Choroid plexus epithelial cell (primary cell): ENCODE data around the gene SNRPB.

Experiments
- DNase-seq: peaks from one replicate; pipeline ENCODE4 v3.0.0-alpha.2; 2010; ENCODE audit warnings: low read depth
- H3K4me3 ChIP-seq: 2 replicates; pipeline ENCODE4 v1.5.1; 2011; ENCODE audit warnings: low read depth, mild to moderate bottlenecking, control low read depth, low read length, moderate library complexity
- CTCF ChIP-seq: conservative IDR thresholded peaks from 2 replicates; pipeline ENCODE4 v1.5.1; 2011; ENCODE audit warnings: low read depth, mild to moderate bottlenecking, control low read depth, inconsistent platforms, low read length, moderate library complexity

SNRPB gene

DNA sequence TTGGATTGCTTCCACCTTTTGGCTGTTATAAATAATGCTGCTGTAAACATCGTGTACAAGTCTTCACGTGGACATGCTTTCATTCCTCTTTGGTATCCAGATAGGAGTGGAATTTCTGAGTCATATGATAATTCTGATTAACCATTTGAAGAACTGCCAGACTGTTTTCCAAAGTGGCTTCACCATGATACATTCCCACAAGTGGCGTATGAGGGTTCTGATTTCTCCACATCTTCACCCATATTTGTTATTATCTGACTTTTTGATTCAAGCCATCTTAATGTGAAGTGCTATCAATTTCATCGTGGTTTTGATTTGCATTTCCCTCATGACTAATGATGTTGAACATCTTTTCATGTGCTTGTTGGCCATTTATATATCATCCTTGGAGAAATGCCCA lies 2.9 kb upstream of the SNRPB start:
- peak; percentile 90 for DNase-seq
- no peak for TF ChIP-seq CTCF
- no peak overlapping the region for H3K4me3 ChIP-seq

GRCh38 chr20:2469991-2470422 lies 582 bp downstream of the SNRPB start:
- peak overlapping the region; percentile 94 for H3K4me3 ChIP-seq
- DNase-seq, result peak; percentile 62
- TF ChIP-seq CTCF, result no peak

GRCh38 chr20:2468581-2469407 lies 1.8 kb downstream of the SNRPB start:
- H3K4me3 ChIP-seq, result peak overlapping the region; percentile 94
- no peak for TF ChIP-seq CTCF
- DNase-seq, result peak; percentile 23

DNA sequence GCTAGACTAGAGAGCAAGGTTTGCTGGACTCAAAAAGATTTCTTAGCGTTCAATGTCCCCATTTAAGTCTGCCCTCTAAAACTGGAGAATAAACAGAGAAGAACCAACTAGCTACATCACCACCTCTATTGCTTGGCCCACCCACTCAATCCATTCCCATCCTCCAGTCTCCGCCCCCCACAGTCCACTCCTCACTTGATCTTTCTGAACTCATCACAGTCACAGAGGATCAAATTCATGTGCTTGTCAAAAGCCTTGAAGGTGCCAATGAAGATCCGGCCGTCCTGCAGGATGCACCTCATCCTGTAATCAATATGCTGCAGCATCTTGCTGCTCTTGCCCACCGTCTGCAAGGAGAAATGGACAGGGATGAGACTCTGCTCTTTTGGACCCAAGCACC lies 3.2 kb downstream of the SNRPB start:
- no peak overlapping the region for H3K4me3 ChIP-seq
- DNase-seq, result no peak
- TF ChIP-seq CTCF, result no peak

DNA sequence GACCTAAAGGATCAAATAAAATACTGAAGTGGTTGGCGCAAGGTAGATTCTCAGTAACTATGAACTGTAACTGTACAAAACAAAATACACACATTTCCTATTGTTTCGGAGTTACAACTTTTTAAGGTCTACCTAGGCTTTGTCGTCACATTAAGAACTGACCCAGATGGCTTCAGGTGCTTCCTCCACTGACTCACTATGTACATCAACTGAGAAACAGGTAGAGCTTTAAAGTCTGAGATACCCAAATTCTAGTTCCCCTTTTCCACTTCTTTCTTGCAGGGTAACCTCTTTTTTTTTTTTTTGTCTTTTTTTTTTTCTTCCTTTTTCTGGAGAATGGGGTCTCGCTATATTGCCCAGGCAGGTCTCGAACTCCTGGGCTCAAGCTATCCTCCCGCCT lies 5.5 kb downstream of the SNRPB start:
- TF ChIP-seq CTCF, result no peak
- no peak for DNase-seq
- H3K4me3 ChIP-seq, result no peak overlapping the region

GRCh38 chr20:2463616-2464365 lies 6.8 kb downstream of the SNRPB start:
- H3K4me3 ChIP-seq, result no peak overlapping the region
- no peak for DNase-seq
- TF ChIP-seq CTCF, result no peak
